HepG2 (cell line): ENCODE data around the gene TECTA.

Source experiments
- BRCA1 ChIP-seq: sonication (generic); formaldehyde crosslinking; IDR thresholded peaks from 2 replicates; pipeline ENCODE4 v1.4.0; 2020; ENCODE audit warnings: missing genetic modification reagents
- ESRRA ChIP-seq: sonication (generic); formaldehyde crosslinking; IDR thresholded peaks from 2 replicates; pipeline ENCODE4 v1.5.1; 2020; ENCODE audit warnings: mild to moderate bottlenecking, low read depth, missing genetic modification reagents
- HDAC2 ChIP-seq: sonication (generic); formaldehyde crosslinking; IDR thresholded peaks from 2 replicates; pipeline ENCODE4 v1.4.0; 2020; ENCODE audit warnings: missing genetic modification reagents
- MXD4 ChIP-seq: IDR thresholded peaks from 2 replicates; pipeline ENCODE4 v1.6.1; 2016; ENCODE audit warnings: mild to moderate bottlenecking, missing biosample characterization, missing genetic modification reagents
- MYC ChIP-seq: sonication (generic); formaldehyde crosslinking; IDR thresholded peaks from 2 replicates; pipeline ENCODE4 v1.9.0; 2021; ENCODE audit warnings: missing genetic modification reagents, borderline replicate concordance
- ZNF577 ChIP-seq: sonication (generic); formaldehyde crosslinking; IDR thresholded peaks from 2 replicates; pipeline ENCODE4 v1.4.0; 2020; ENCODE audit warnings: mild to moderate bottlenecking, low read depth, missing genetic modification reagents, borderline replicate concordance
- ZNF660 ChIP-seq: sonication (generic); formaldehyde crosslinking; IDR thresholded peaks from 2 replicates; pipeline ENCODE4 v1.5.1; 2020; ENCODE audit warnings: mild to moderate bottlenecking, low read depth, missing genetic modification reagents, borderline replicate concordance
- ZNF7 ChIP-seq: IDR thresholded peaks from 2 replicates; pipeline ENCODE4 v1.6.1; 2016; ENCODE audit warnings: missing biosample characterization, missing genetic modification reagents
- TF ChIP-seq, protein P1 (sequence below): IDR thresholded peaks from 2 replicates; pipeline ENCODE4 v1.6.1; 2016
- TF ChIP-seq, protein P2 (sequence below): sonication (generic); formaldehyde crosslinking; IDR thresholded peaks from 2 replicates; pipeline ENCODE4 v1.5.0; 2020; ENCODE audit warnings: mild to moderate bottlenecking, missing genetic modification reagents, moderate library complexity

DNA sequence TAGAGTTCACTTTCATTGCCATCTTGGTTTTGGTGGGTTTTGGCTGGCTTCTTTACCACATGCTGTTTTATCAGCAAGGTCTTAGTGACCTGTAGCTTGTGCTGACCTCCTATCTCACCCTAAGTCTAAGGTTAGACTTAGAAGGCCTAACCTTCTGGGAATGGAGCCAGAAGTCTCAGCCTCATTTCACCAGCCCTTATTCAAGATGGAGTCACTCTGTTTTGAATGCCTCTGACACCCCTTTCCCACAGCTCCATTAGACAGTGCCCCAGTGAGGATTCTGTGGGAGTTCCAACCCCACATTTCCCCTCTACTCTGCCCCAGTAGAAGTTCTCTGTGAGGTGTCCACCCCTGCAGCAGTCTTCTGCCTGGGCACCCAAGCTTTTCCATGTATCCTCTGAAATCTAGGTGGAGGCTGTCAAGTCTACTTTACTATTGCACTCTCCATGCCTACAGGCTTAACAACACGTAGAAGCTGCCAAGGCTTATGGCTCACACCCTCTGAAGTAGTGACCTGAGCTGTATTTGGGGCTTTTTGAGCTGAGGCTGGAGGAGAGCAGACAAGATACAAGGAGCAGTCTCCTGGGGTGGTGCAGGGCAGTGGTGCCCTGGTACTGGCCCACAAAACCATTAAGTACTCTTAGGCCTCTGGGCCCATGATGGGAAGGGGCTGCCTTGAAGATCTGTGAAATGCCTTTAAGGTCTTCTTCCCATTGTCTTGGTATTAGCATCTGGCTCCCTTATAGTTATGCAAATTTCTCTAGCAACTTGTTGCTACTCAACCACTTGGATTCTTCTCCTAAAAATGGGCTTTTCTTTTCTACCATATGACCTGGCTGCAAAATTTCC is 125.6 kb downstream of the TECTA start:
- TF ChIP-seq ZNF660 (CRISPR knock-in tag) (no peak), ZNF577 (CRISPR knock-in tag) (no peak), MXD4 (CRISPR knock-in tag) (no peak), ZNF7 (CRISPR knock-in tag) (no peak), MYC (CRISPR knock-in tag) (no peak), BRCA1 (CRISPR knock-in tag) (no peak), HDAC2 (CRISPR knock-in tag) (no peak), ESRRA (CRISPR knock-in tag) (no peak)
- TF ChIP-seq, protein P1, sequence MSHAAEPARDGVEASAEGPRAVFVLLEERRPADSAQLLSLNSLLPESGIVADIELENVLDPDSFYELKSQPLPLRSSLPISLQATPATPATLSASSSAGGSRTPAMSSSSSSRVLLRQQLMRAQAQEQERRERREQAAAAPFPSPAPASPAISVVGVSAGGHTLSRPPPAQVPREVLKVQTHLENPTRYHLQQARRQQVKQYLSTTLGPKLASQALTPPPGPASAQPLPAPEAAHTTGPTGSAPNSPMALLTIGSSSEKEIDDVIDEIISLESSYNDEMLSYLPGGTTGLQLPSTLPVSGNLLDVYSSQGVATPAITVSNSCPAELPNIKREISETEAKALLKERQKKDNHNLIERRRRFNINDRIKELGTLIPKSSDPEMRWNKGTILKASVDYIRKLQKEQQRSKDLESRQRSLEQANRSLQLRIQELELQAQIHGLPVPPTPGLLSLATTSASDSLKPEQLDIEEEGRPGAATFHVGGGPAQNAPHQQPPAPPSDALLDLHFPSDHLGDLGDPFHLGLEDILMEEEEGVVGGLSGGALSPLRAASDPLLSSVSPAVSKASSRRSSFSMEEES (CRISPR knock-in tag) = no peak
- TF ChIP-seq, protein P2, sequence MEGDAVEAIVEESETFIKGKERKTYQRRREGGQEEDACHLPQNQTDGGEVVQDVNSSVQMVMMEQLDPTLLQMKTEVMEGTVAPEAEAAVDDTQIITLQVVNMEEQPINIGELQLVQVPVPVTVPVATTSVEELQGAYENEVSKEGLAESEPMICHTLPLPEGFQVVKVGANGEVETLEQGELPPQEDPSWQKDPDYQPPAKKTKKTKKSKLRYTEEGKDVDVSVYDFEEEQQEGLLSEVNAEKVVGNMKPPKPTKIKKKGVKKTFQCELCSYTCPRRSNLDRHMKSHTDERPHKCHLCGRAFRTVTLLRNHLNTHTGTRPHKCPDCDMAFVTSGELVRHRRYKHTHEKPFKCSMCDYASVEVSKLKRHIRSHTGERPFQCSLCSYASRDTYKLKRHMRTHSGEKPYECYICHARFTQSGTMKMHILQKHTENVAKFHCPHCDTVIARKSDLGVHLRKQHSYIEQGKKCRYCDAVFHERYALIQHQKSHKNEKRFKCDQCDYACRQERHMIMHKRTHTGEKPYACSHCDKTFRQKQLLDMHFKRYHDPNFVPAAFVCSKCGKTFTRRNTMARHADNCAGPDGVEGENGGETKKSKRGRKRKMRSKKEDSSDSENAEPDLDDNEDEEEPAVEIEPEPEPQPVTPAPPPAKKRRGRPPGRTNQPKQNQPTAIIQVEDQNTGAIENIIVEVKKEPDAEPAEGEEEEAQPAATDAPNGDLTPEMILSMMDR = no peak
